GM18520 (cell line): ENCODE results near the gene CEP112.
"Not testable (repeated sequence)": the region's sequence is repeated elsewhere in the genome, so short reads cannot be mapped to it uniquely, and the experiment has no call there.

Experiments
- ATAC-seq: cut with Tn5 transposase; IDR thresholded peaks from one replicate; pipeline ENCODE4 v1.9.1; 2021; ENCODE audit not compliant: unreplicated experiment

Gene CEP112

GRCh38 chr17:65698381-65699061 is 493.4 kb downstream of the CEP112 start:
- ATAC-seq, result no peak

GRCh38 chr17:65697661-65698060 is 494.3 kb downstream of the CEP112 start:
- ATAC-seq, result no peak

- ATAC-seq, result no peak
These were observed 495.1 kb downstream of the CEP112 start for GRCh38 chr17:65696739-65697394.

- ATAC-seq, result no peak
These were observed 497.3 kb downstream of the CEP112 start for GRCh38 chr17:65694601-65695000.

- no peak for ATAC-seq
These were observed 501.2 kb downstream of the CEP112 start for GRCh38 chr17:65690626-65691310.

GRCh38 chr17:65688307-65688706 is 503.6 kb downstream of the CEP112 start:
- ATAC-seq, result no peak

GRCh38 chr17:65685110-65685509 is 506.8 kb downstream of the CEP112 start:
- ATAC-seq, result no peak

- ATAC-seq, result no peak
These were observed 507.3 kb downstream of the CEP112 start for GRCh38 chr17:65684631-65685030.

- no peak for ATAC-seq
These were observed 508.5 kb downstream of the CEP112 start for GRCh38 chr17:65683428-65683827.

- ATAC-seq, result not testable (repeated sequence)
These were observed 510.2 kb downstream of the CEP112 start for GRCh38 chr17:65681763-65682162.

GRCh38 chr17:65679165-65679845 is 512.6 kb downstream of the CEP112 start:
- ATAC-seq, result no peak

GRCh38 chr17:65678546-65678945 is 513.4 kb downstream of the CEP112 start:
- no peak for ATAC-seq

- no peak for ATAC-seq
These were observed 514.0 kb downstream of the CEP112 start for GRCh38 chr17:65677932-65678331.

GRCh38 chr17:65674246-65675045 is 517.5 kb downstream of the CEP112 start:
- no peak for ATAC-seq

- ATAC-seq, result no peak
These were observed 521.1 kb downstream of the CEP112 start for GRCh38 chr17:65670667-65671371.

- ATAC-seq, result no peak
These were observed 523.7 kb downstream of the CEP112 start for GRCh38 chr17:65668211-65668610.

GRCh38 chr17:65667656-65668055 is 524.3 kb downstream of the CEP112 start:
- no peak for ATAC-seq

GRCh38 chr17:65666876-65667321 is 525.0 kb downstream of the CEP112 start:
- no peak for ATAC-seq

GRCh38 chr17:65665966-65666365 is 526.0 kb downstream of the CEP112 start:
- ATAC-seq, result no peak

- ATAC-seq, result no peak
These were observed 527.2 kb downstream of the CEP112 start for GRCh38 chr17:65664696-65665095.
